ENCODE measurements around the gene PCDHGA1.

GRCh38 chr5:141490771-141491170 lies 160.5 kb downstream of the PCDHGA1 start:
- no peak for TF ChIP-seq CTCF (optimal IDR thresholded peaks at IDR 0.05 in 1 of 3, IDR thresholded peaks at IDR 0.05 in 1 of 3, conservative IDR thresholded peaks at IDR 0.05 in 1 of 3; ENCODE audit: extremely low read depth in 1 of 3, insufficient read depth in 2 of 3, low read length in 3 of 3)
- no peak for TF ChIP-seq EZH2 (IDR thresholded peaks at IDR 0.05; ENCODE audit: low read length)

Measured in keratinocyte (primary cell).